Osteocyte (in vitro differentiated cells): ENCODE data around the gene CCDC146. TPM values are rescaled to one million over a fixed set of nuclear protein-coding genes. Genes with fewer than 3 reads are reported as not detected.

ENCODE experiments used
- DNase-seq: peaks from one replicate; pipeline ENCODE4 v3.0.0; 2021; ENCODE audit warnings: mixed read lengths; ENCODE audit not compliant: unreplicated experiment; ENCODE audit errors: extremely low spot score
- H3K27ac Mint-ChIP-seq: one replicate; pipeline ENCODE4 v1.8.0; 2021; ENCODE audit warnings: mild to moderate bottlenecking, mixed read lengths; ENCODE audit not compliant: unreplicated experiment
- H3K27me3 Mint-ChIP-seq: one replicate; pipeline ENCODE4 v1.8.0; 2021; ENCODE audit warnings: mixed read lengths; ENCODE audit not compliant: unreplicated experiment
- H3K36me3 Mint-ChIP-seq: one replicate; pipeline ENCODE4 v1.8.0; 2021; ENCODE audit warnings: mixed read lengths; ENCODE audit not compliant: unreplicated experiment
- H3K4me1 Mint-ChIP-seq: one replicate; pipeline ENCODE4 v1.8.0; 2021; ENCODE audit warnings: mixed read lengths; ENCODE audit not compliant: unreplicated experiment
- H3K4me3 Mint-ChIP-seq: one replicate; pipeline ENCODE4 v1.8.0; 2021; ENCODE audit warnings: mild to moderate bottlenecking, moderate library complexity, mixed read lengths; ENCODE audit not compliant: unreplicated experiment
- H3K9me3 Mint-ChIP-seq: one replicate; pipeline ENCODE4 v1.8.0; 2021; ENCODE audit warnings: mixed read lengths; ENCODE audit not compliant: unreplicated experiment
- total RNA-seq: library from RNA; stranded (reverse); gene quantifications from 2 replicates; pipeline ENCODE4 v1.2.1, GENCODE V29; 2021
- TF ChIP-seq, protein P1 (sequence below): fragments of 200-600 bp; sonication (generic); IDR thresholded peaks from 2 replicates; pipeline ENCODE4 v1.5.0; 2021; ENCODE audit warnings: antibody characterized with exemption, mild to moderate bottlenecking, moderate library complexity

The CCDC146 gene
- total RNA-seq, 1 donor from 2014 or later, result 5.1 TPM

DNA sequence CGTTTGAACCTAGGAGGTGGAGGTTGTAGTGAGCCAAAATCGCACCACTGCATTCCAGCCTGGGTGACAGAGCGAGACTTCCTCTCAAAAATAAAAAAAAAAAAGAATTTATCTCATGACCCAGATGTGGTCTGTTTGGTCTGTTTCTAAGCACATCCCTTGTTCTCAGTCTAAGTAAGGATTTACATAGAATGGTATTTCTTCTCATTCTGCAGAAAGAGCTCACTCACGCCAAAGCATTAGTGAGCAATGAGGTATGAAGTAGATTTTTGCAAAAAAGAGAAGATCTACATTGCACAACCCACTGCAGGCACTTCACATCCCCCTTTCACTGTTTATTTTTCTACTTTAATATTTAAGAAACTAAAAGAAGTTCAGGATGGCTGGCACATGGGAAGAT is 153.7 kb downstream of the CCDC146 start:
- Mint-ChIP-seq H3K9me3 (no peaks in the 10 kb centered on the region), H3K27me3 (no peaks in the 10 kb centered on the region), H3K4me1 (peaks cover 3% of the 10 kb centered on the region), H3K4me3 (no peak overlapping the region), H3K27ac (no peak overlapping the region), H3K36me3 (peaks cover 2% of the 10 kb centered on the region)
- DNase-seq, result no peak
- TF ChIP-seq, protein P1, sequence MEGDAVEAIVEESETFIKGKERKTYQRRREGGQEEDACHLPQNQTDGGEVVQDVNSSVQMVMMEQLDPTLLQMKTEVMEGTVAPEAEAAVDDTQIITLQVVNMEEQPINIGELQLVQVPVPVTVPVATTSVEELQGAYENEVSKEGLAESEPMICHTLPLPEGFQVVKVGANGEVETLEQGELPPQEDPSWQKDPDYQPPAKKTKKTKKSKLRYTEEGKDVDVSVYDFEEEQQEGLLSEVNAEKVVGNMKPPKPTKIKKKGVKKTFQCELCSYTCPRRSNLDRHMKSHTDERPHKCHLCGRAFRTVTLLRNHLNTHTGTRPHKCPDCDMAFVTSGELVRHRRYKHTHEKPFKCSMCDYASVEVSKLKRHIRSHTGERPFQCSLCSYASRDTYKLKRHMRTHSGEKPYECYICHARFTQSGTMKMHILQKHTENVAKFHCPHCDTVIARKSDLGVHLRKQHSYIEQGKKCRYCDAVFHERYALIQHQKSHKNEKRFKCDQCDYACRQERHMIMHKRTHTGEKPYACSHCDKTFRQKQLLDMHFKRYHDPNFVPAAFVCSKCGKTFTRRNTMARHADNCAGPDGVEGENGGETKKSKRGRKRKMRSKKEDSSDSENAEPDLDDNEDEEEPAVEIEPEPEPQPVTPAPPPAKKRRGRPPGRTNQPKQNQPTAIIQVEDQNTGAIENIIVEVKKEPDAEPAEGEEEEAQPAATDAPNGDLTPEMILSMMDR, result no peak

DNA sequence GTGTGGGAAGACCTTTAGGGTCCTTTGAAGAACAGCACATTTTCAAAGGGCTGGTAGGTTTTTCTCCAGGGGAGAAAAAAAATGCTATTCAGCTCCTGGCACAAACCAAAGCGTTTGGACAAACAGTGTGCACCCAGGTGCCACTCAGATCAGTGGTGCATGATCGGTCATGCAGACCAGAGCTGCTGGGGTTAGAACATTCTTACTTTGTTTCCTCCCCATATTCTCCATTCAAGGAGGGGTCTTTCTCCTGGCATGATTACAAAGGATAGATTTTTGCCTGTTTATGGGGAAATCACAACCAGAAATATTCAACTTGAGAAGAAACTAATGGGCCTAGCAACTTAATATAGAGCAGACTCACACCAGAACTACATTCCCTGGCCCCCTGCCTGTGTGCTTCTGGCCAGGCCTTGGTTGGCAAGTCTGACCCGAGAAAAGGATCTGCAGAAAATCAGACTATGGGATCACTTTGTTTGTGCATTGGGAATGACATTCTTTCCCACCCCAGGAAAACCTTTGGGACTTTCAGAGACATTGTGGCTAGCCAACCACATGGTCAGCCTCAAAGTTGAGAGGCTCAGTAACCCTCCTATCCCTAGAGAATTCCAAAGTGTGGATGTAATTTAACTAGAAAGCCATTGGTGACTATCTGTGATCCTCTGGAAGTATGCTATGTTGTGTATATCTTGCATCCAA is 159.5 kb downstream of the CCDC146 start:
- Mint-ChIP-seq H3K4me1 (peaks cover 2% of the 10 kb centered on the region), H3K27me3 (no peaks in the 10 kb centered on the region), H3K27ac (no peak overlapping the region), H3K4me3 (no peak overlapping the region), H3K36me3 (no peaks in the 10 kb centered on the region), H3K9me3 (peaks cover 3% of the 10 kb centered on the region)
- no peak for DNase-seq
- TF ChIP-seq, protein P1, result no peak

DNA sequence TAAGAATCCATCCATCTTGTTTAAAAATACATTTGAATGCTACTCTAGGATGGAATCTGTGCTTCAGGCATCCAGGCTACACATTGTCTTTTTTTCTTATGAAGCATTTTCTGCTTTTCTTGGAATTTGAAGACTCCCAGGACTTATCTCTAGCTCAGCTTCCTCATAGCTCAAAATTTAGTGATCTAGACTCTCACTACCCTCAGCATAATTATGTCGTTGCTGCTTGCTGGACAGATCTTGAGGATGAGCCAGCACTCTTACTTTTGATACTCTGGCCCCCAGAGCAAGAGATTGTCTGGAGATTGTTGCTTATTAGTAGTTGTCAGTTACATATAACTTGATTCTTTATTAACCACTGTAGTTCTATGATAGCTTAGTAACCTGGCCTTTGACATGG is 160.5 kb downstream of the CCDC146 start:
- Mint-ChIP-seq H3K27ac (no peak overlapping the region), H3K36me3 (peaks cover 1% of the 10 kb centered on the region), H3K4me3 (no peak overlapping the region), H3K27me3 (no peaks in the 10 kb centered on the region), H3K9me3 (peaks cover 3% of the 10 kb centered on the region), H3K4me1 (peaks cover 2% of the 10 kb centered on the region)
- TF ChIP-seq, protein P1, result no peak
- no peak for DNase-seq

DNA sequence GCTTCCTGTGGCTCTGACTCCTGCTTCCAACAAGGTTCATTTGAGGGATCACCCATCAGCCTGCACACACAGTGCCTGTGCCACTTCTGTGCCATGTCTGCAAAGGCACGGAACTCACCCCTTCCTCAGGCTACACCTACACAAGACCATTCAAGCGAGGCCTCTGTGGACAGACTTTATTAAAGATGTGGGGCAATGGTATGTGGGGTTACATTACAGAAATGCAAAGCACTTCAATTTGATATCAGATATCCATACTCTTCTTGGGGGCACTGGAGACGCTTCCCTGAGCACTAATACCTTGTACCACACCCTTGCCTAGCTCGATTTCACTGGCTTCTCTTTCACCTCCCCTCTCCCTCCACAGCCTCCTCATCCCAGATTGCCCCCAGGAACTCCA is 161.6 kb downstream of the CCDC146 start:
- TF ChIP-seq, protein P1, result no peak
- H3K27ac Mint-ChIP-seq, result no peak overlapping the region
- no peaks in the 10 kb centered on the region for H3K27me3 Mint-ChIP-seq
- peaks cover 3% of the 10 kb centered on the region for H3K9me3 Mint-ChIP-seq
- no peak for DNase-seq
- H3K4me1 Mint-ChIP-seq, result peaks cover 2% of the 10 kb centered on the region
- H3K36me3 Mint-ChIP-seq, result peaks cover 3% of the 10 kb centered on the region
- H3K4me3 Mint-ChIP-seq, result no peak overlapping the region

DNA sequence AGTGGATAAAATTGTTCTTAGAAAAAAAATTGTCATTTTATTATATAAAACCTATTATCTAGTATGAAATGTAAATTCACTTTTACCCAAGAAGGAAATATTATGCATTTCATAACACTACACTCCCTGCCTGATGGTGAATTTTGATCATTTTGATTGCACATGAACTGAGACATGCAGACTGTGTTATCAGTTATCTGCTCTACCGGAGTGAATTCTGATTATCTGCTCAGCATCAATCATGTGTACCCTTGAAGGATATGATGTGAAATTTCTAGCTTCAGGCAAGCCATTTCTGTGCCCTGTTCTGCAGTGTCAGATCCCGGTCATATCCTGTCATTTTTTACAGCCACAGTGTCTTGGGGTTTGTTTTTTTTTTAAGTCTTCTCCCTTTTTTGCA is 162.2 kb downstream of the CCDC146 start:
- no peak for DNase-seq
- Mint-ChIP-seq H3K9me3 (peaks cover 3% of the 10 kb centered on the region), H3K27ac (no peak overlapping the region), H3K4me3 (no peak overlapping the region), H3K4me1 (peaks cover 2% of the 10 kb centered on the region), H3K27me3 (no peaks in the 10 kb centered on the region), H3K36me3 (peaks cover 3% of the 10 kb centered on the region)
- TF ChIP-seq, protein P1, result no peak
